Activated T-cell treated with anti-CD3 and anti-CD28 coated beads, Interleukin-2, amount 50 U/mL, for 24 hours (primary cell): Measurements from ENCODE around the gene ZW10.
"Not testable (repeated sequence)": the region's sequence is repeated elsewhere in the genome, so short reads cannot be mapped to it uniquely, and the experiment has no call there.

Source experiments
- DNase-seq: peaks from one replicate; pipeline ENCODE4 v3.0.0-alpha.2; 2020
- H3K27ac Mint-ChIP-seq: 2 replicates; pipeline ENCODE4 v1.8.0; 2020; ENCODE audit warnings: mild to moderate bottlenecking, mixed read lengths
- H3K27me3 Mint-ChIP-seq: 2 replicates; pipeline ENCODE4 v1.8.0; 2020; ENCODE audit warnings: mixed read lengths
- H3K36me3 Mint-ChIP-seq: 2 replicates; pipeline ENCODE4 v1.8.0; 2020; ENCODE audit warnings: low read depth, mixed read lengths
- H3K4me1 Mint-ChIP-seq: 2 replicates; pipeline ENCODE4 v1.8.0; 2020; ENCODE audit warnings: low read depth, mixed read lengths
- H3K4me3 Mint-ChIP-seq: 2 replicates; pipeline ENCODE4 v1.8.0; 2020; ENCODE audit warnings: mild to moderate bottlenecking, moderate library complexity, mixed read lengths
- H3K9me3 Mint-ChIP-seq: 2 replicates; pipeline ENCODE4 v1.8.0; 2020; ENCODE audit warnings: mixed read lengths

The ZW10 gene, protein sequence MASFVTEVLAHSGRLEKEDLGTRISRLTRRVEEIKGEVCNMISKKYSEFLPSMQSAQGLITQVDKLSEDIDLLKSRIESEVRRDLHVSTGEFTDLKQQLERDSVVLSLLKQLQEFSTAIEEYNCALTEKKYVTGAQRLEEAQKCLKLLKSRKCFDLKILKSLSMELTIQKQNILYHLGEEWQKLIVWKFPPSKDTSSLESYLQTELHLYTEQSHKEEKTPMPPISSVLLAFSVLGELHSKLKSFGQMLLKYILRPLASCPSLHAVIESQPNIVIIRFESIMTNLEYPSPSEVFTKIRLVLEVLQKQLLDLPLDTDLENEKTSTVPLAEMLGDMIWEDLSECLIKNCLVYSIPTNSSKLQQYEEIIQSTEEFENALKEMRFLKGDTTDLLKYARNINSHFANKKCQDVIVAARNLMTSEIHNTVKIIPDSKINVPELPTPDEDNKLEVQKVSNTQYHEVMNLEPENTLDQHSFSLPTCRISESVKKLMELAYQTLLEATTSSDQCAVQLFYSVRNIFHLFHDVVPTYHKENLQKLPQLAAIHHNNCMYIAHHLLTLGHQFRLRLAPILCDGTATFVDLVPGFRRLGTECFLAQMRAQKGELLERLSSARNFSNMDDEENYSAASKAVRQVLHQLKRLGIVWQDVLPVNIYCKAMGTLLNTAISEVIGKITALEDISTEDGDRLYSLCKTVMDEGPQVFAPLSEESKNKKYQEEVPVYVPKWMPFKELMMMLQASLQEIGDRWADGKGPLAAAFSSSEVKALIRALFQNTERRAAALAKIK

GRCh38 chr11:113773416-113774173 lies at the start of gene ZW10:
ZW10 (minus strand) TSS chr11:113773692; CDS start chr11:113773666, 26 bp downstream.
- Mint-ChIP-seq H3K4me1 (peaks cover 22% of the 10 kb centered on the region), H3K4me3 (peak within 1 kb of the TSS; percentile 99), H3K9me3 (no peaks in the 10 kb centered on the region), H3K27ac (peak within 1 kb of the TSS; percentile 99), H3K27me3 (no peaks in the 10 kb centered on the region), H3K36me3 (peaks cover 37% of the 10 kb centered on the region)
- peak; percentile 94 for DNase-seq

DNA sequence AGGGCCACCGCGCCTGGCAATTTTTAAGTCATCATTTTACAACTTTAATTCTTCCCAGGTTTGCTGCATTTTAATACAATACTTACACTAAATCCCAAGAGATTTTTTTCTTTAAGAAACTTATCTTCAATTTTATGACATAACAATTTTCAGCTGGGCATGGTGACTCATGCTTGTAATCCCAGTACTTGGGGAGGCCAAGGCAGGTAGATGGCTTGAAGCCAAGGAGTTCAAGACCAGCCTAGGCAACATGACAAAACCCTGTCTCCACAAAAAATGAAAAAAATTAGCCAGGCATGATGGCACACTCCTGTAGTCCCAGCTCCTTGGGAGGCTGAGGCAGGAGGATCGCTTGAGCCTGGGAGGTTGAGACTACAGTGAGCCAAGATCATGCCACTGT lies 44.9 kb upstream of the ZW10 start:
- Mint-ChIP-seq H3K9me3 (no peaks in the 10 kb centered on the region), H3K27ac (no peak overlapping the region), H3K36me3 (peaks cover 56% of the 10 kb centered on the region), H3K4me3 (no peak overlapping the region), H3K4me1 (no peaks in the 10 kb centered on the region), H3K27me3 (no peaks in the 10 kb centered on the region)
- no peak for DNase-seq

DNA sequence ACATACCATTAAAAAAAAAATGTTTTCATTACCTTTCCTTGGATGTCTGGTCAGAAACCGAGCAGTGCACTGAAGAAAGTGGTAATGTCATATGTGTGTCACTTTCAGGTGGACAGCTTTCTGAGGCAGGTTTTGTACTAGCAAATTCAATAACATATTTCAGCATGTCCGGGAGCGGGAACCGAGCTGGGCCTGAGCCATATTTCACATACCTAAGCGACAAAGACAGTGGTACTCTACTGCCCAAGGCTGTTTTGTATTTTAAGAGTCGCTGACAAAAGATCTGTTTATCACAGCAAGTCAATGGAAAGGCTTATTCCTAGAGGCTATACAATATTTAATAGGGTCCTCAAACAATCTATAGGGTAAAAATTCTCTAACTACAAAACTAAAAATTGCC lies 44.1 kb upstream of the ZW10 start:
- DNase-seq: no peak
- peaks cover 54% of the 10 kb centered on the region for H3K36me3 Mint-ChIP-seq
- no peak overlapping the region for H3K4me3 Mint-ChIP-seq
- no peaks in the 10 kb centered on the region for H3K27me3 Mint-ChIP-seq
- no peak overlapping the region for H3K27ac Mint-ChIP-seq
- no peaks in the 10 kb centered on the region for H3K4me1 Mint-ChIP-seq
- H3K9me3 Mint-ChIP-seq: no peaks in the 10 kb centered on the region

GRCh38 chr11:113817162-113817561 lies 43.7 kb upstream of the ZW10 start:
- no peaks in the 10 kb centered on the region for H3K27me3 Mint-ChIP-seq
- no peak for DNase-seq
- no peak overlapping the region for H3K27ac Mint-ChIP-seq
- H3K4me1 Mint-ChIP-seq: no peaks in the 10 kb centered on the region
- H3K4me3 Mint-ChIP-seq: no peak overlapping the region
- H3K36me3 Mint-ChIP-seq: peaks cover 56% of the 10 kb centered on the region
- no peaks in the 10 kb centered on the region for H3K9me3 Mint-ChIP-seq

GRCh38 chr11:113814181-113814580 lies 40.7 kb upstream of the ZW10 start:
- Mint-ChIP-seq H3K27me3 (no peaks in the 10 kb centered on the region), H3K36me3 (peaks cover 52% of the 10 kb centered on the region), H3K9me3 (no peaks in the 10 kb centered on the region), H3K27ac (no peak overlapping the region), H3K4me1 (no peaks in the 10 kb centered on the region), H3K4me3 (no peak overlapping the region)
- DNase-seq: no peak

DNA sequence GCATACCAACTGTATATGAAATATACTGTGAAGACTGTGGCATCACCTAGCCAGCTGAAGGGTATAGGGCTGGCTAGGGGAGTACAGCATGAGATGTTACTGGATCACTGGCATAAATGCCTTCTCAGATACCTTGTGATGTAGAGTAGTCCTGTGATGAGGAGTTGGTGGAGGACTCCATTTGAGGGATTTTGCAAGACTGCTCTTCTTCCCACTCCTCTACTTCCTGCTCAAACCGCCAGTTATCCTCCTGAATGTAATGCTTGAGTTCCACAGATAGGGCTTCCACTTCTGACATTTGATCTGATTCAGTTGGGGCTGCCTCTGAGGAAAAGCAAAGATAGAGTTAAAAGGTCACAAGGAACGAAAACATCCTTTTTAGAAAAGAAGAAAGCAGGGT lies 35.4 kb upstream of the ZW10 start:
- H3K27ac Mint-ChIP-seq: no peak overlapping the region
- H3K36me3 Mint-ChIP-seq: peaks cover 77% of the 10 kb centered on the region

GRCh38 chr11:113806406-113806805 lies 32.9 kb upstream of the ZW10 start:
- Mint-ChIP-seq H3K9me3 (no peaks in the 10 kb centered on the region), H3K27me3 (no peaks in the 10 kb centered on the region), H3K4me1 (no peaks in the 10 kb centered on the region), H3K4me3 (no peak overlapping the region), H3K36me3 (peaks cover 84% of the 10 kb centered on the region), H3K27ac (no peak overlapping the region)
- no peak for DNase-seq

More for the DNA sequence above, 35.4 kb upstream of the ZW10 start:
- H3K27me3 Mint-ChIP-seq: no peaks in the 10 kb centered on the region
- no peaks in the 10 kb centered on the region for H3K4me1 Mint-ChIP-seq
- no peak overlapping the region for H3K4me3 Mint-ChIP-seq
- no peak for DNase-seq
- H3K9me3 Mint-ChIP-seq: no peaks in the 10 kb centered on the region

- no peaks in the 10 kb centered on the region for H3K27me3 Mint-ChIP-seq
- H3K36me3 Mint-ChIP-seq: peaks cover 84% of the 10 kb centered on the region
- no peaks in the 10 kb centered on the region for H3K9me3 Mint-ChIP-seq
- no peak overlapping the region for H3K4me3 Mint-ChIP-seq
- H3K4me1 Mint-ChIP-seq: no peaks in the 10 kb centered on the region
- DNase-seq: no peak
- H3K27ac Mint-ChIP-seq: no peak overlapping the region
Measured at GRCh38 chr11:113805640-113806039, 32.1 kb upstream of the ZW10 start.

- Mint-ChIP-seq H3K27me3 (no peaks in the 10 kb centered on the region), H3K27ac (no peak overlapping the region), H3K4me1 (no peaks in the 10 kb centered on the region), H3K9me3 (no peaks in the 10 kb centered on the region), H3K36me3 (peaks cover 76% of the 10 kb centered on the region), H3K4me3 (no peak overlapping the region)
- DNase-seq: no peak
Measured at GRCh38 chr11:113802621-113803020, 29.1 kb upstream of the ZW10 start.

DNA sequence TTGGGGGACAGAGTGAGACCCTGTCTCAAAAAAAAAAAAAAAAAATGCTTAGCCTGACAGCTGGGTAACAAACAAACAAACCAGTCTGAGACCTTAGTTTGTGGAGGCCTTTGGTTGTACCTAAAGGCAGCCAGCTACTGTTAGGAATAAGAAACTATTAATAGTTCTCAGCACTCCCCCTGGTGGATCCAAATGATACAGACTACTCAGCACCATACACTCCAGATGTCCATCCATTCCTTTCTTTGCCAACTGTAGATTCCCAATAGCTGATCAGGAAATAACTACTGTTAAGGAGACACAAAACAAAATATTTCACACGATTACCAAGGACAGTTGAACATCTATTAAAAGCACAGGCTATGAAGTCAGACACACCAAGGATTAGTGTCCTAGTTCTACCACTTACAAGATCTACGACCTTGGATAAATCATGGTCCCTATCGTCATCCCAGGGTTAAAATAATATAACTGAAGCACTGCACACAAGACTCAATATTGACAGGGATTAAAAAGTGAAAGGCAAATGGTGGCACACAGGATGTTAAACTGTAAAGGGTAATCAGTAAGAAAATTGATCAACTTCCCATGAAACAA lies 23.3 kb upstream of the ZW10 start:
- no peak overlapping the region for H3K27ac Mint-ChIP-seq
- DNase-seq: no peak
- no peak overlapping the region for H3K4me3 Mint-ChIP-seq
- H3K27me3 Mint-ChIP-seq: no peaks in the 10 kb centered on the region
- H3K36me3 Mint-ChIP-seq: peaks cover 29% of the 10 kb centered on the region
- no peaks in the 10 kb centered on the region for H3K9me3 Mint-ChIP-seq
- no peaks in the 10 kb centered on the region for H3K4me1 Mint-ChIP-seq

- Mint-ChIP-seq H3K27ac (no peak overlapping the region), H3K4me3 (no peak overlapping the region), H3K27me3 (peaks cover 15% of the 10 kb centered on the region), H3K4me1 (no peaks in the 10 kb centered on the region), H3K36me3 (no peaks in the 10 kb centered on the region), H3K9me3 (no peaks in the 10 kb centered on the region)
- no peak for DNase-seq
Measured at GRCh38 chr11:113789675-113790320, 16.3 kb upstream of the ZW10 start.

DNA sequence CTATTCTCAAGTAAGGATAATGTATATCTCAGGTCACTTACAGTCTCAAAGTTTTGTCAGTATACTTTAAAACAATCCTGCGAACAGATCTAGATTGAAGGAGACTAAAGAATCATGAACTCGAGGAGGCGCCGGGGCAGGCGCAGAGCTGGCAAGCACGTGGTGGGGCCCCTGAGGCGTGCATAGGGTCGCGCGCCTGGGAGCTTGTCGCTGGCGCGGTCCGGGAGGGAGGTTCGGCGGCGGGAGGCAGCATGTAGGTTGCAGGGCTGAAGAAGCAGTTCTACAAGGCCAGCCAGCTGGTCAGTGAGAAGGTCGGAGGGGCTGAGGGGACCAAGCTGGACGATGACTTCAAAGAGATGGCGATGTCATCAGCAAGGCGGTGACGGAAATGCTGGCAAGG lies 15.5 kb upstream of the ZW10 start:
- H3K4me3 Mint-ChIP-seq, H3K36me3 Mint-ChIP-seq, H3K4me1 Mint-ChIP-seq, H3K9me3 Mint-ChIP-seq, H3K27ac Mint-ChIP-seq, DNase-seq: not testable (repeated sequence)
- H3K27me3 Mint-ChIP-seq: peaks cover 21% of the 10 kb centered on the region

GRCh38 chr11:113782134-113782533 lies 8.6 kb upstream of the ZW10 start:
- no peaks in the 10 kb centered on the region for H3K36me3 Mint-ChIP-seq
- H3K27ac Mint-ChIP-seq: no peak overlapping the region
- H3K4me1 Mint-ChIP-seq: no peaks in the 10 kb centered on the region
- no peaks in the 10 kb centered on the region for H3K9me3 Mint-ChIP-seq
- peaks cover 27% of the 10 kb centered on the region for H3K27me3 Mint-ChIP-seq
- no peak for DNase-seq
- H3K4me3 Mint-ChIP-seq: no peak overlapping the region

GRCh38 chr11:113781682-113782081 lies 8.2 kb upstream of the ZW10 start:
- no peak for DNase-seq

More at GRCh38 chr11:113781682-113782081, 8.2 kb upstream of the ZW10 start:
- no peak overlapping the region for H3K27ac Mint-ChIP-seq
- H3K27me3 Mint-ChIP-seq: peaks cover 26% of the 10 kb centered on the region
- no peaks in the 10 kb centered on the region for H3K9me3 Mint-ChIP-seq
- no peaks in the 10 kb centered on the region for H3K36me3 Mint-ChIP-seq
- H3K4me1 Mint-ChIP-seq: no peaks in the 10 kb centered on the region
- H3K4me3 Mint-ChIP-seq: no peak overlapping the region
